ENCODE measurements around the gene GRK4. TPM values are rescaled to one million over a fixed set of nuclear protein-coding genes. Genes with fewer than 3 reads are reported as not detected.
"Not testable (repeated sequence)": the region's sequence is repeated elsewhere in the genome, so short reads cannot be mapped to it uniquely, and the experiment has no call there.

The GRK4 gene
- total RNA-seq, 1 experiment from 2014 or later: 2.9 TPM

DNA sequence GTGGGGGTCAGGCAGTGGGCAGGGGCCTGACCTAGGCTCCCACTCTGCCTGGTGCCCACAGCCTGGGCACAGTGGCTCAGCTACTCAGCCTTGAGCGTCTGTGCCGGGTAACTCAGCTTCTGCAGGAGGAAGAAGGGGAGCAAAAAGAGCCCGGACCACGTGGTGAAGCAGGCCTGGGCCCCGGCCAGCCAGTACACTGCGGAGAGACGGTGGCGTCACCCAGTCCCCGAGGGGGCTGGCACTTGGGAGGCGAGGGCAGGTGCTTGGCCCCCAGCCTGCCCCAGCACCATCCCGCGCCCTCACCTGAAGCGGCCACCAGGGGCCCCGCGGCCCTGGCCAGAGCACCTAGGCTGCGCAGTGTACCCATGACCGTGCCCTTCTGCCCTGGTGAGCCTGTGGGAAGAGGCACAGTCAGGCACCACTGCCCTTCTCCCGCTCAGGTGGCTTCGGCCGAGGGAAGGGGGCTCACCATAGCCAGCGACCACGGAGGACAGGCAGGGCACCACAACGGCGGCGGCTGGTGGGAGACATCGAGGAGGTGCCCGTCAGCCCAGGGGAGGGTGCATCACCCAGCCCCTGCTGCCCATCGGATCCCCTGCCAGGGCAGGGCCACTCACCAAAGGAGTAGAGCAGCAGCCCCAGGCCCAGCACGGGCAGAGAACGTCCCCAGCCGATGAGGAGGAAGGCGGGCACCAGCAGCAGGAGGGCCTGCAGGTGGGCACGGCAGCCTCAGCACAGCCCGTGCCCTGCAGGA is 32.4 kb upstream of the GRK4 start:
- DNase-seq (ENCODE audit: low read depth): no peak

DNA sequence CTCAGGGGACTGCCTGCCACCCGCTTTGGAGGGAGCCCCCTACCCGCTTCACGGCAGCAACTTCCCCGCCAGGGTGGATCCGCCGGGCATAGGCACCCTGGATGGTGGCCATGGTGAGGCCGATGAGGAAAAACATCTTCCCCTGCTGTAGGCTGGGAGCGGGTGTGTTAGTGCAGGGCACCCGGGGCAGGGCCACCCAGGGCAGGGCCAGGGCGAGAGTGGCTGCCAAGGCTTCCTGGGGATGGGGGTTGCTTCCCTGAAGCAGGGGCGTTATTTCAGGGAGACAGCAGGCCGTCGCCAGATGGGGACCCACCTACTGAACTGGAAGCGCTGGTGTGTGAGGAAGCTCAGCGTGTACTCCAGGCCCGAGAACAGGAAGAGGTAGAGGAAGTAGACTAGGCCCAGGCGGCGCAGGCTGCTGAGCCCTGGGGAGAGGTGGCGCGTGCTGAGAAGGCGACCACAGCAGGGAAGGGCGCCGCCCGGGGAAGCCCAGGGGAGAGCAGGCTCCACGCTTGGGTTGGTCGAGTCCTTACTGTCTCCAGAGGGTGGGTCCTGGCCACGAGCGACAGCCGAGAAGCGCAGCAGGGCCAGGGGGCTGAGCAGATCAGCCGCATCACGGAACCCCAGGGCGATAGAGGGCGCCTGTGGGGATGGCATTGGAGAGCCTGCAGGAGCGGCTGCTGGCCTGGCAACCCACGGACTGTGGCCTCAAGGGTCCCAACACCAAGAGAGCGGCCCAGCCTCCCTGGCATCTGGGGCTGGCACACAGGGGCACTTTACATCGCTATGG is 31.7 kb upstream of the GRK4 start:
- DNase-seq (ENCODE audit: low read depth): no peak

DNA sequence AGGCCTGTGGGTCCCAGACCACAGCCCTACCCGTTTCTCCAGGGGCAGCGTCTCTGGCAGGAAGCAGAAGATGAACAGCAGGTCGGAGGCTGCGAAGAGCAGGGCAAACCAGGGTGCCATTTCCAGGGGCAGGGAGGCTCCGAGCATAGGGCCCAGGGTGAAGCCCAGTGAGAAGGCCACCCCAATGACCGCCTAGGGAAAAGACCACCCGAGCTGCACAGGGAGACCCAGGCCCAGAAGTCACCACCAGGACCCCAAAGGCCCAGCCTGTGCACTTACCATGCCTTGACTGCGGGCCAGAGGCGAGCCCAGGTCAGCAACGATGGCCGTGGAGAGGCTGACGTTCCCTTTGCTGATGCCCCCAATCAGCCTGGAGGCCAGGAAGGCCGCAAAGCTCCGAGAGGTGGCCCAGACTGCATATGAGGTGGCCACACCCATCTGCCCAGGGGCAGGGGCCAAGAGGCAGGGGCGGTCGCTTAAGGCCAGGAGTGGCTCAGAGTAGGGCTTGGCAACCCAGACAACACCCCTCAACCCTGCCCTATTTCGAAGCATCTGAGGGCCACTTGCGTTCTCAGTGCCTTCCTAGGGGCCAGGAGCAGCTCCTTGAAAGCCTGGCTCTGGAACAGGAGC is 30.9 kb upstream of the GRK4 start:
- DNase-seq (ENCODE audit: low read depth): no peak

DNA sequence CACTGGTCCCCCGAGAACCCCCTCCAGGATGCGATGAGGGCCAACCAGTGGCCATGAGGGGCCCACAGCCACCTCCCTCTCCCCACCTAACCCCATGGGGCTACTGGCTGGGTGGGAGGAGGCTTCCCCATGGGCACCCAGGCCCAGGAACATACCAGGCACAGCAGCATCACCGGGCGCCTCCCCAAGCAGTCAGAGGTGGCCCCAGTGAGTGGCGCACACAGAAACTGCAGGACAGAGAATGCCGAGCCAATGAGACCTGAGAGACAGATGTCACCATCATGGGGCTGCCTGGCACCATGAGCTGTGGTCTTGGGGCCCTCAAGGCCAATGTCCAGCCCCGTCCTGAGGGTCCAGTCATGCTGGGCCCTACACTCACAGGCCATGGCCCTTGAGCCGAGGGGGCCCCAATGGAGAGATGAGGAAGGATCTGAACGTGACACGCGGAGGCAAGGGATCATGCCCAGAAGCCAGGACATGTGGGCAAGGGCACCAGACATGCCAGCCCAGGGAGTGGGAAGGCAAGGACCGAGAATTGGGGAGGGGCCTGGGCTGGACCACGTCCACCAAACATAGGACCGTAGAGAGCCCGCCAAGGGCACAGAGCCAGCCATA is 30.3 kb upstream of the GRK4 start:
- DNase-seq (ENCODE audit: low read depth): no peak

DNA sequence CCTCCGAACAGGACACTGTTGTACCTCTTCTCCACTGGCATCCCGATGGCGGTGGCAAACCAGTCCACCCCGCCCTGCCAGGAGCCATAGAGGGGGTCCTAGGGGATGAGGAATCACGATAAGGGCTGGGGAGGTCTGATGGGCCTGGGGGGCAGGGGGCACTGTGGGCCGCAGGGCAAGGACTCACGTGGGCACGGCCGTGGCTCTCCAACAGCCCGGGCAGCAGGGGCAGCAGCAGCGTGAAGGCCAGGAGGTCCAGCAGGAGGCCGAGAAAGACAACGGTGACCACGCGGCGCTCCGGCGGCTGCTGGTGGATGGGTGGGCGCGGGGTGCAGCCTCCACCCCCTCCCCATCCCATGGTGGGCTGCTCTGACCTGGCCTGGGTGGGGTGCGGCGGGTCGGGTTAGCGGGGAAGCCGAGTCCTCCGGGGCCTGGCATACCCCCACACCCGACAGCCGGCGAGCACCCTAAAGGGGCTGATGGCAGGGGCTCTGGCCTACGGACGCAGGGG is 29.8 kb upstream of the GRK4 start:
- DNase-seq (ENCODE audit: low read depth): no peak

DNA sequence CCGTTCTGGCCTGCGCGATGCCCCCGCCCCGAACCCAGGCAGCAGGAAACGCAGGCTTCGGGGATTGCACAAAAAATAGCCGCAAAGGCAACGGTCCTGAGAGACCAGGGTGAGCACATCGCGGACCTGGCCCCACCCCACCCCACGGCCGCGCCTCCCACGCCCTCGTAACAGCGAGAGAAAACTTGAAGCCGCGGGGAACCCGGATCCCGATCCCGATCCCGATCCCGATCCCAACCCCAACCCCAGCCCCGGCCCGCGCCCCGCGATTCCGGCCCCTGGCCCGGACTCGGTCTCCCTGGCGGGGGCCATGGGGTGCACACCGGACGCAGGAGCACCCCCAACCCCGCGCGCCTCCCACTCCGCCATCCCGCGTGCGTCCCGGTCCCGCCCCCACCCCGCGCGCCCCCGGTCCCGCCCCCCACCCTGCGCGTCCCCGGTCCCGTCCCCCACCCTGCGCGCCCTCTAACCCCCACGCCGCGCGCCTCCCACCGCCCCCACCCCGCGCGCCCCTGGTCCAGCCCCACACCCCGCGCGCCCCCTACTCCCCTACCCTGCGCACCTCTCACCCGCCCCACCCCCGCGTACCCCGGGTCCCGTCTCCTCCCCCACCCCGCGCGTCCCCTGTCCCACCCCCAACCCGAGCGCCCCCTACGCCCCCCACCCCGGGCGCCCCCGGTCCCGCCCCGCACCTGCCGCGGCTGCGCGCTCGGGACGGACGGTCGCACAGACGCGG is 29.1 kb upstream of the GRK4 start:
- DNase-seq (ENCODE audit: low read depth): peak; percentile 32

DNA sequence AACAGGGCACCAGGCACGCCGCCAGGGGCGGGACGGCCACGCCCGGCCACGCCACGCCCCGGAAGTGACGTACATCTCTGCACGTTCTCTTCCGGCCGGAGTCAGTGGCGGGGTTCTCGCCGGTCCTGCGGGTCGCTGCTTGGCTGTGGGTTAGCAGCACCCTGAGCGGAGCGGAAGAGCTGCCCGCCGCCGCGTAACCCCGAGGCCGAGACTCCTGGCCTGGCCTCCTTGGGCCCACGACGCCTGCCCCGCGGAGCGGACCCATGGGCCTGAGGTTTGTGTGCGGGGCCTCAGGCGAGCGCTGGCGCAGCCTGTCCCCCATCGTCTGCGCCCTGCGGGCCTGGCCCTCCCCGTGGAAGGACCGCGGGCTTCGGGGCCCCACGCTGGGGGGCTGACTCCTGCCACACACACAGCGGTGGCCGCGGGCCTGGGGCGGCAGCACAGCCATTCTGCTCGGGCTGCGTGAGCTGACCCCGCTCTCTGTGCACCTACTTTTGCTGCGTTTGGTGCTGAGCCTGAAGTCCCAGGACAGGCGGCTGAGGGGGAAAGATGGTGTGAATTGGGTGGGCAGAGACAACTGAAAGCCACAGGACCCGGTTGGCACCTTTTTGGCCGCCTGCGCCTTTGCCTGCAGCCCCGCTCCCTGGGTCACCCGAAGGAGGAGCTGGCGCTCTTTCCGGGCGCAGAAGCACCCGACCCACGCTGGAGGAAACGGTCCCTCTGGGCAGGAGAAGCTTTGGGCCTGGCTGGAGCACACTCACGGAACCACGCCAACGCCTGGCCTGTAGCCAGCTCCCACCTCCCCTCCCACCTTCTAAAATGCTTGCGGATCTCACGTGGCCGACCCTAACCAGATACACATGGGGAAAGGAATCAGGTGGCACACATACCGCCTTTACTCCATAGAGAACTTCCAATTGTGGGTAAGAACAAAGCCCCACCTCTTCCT is 28.3 kb upstream of the GRK4 start:
- DNase-seq (ENCODE audit: low read depth): peak; percentile 96

DNA sequence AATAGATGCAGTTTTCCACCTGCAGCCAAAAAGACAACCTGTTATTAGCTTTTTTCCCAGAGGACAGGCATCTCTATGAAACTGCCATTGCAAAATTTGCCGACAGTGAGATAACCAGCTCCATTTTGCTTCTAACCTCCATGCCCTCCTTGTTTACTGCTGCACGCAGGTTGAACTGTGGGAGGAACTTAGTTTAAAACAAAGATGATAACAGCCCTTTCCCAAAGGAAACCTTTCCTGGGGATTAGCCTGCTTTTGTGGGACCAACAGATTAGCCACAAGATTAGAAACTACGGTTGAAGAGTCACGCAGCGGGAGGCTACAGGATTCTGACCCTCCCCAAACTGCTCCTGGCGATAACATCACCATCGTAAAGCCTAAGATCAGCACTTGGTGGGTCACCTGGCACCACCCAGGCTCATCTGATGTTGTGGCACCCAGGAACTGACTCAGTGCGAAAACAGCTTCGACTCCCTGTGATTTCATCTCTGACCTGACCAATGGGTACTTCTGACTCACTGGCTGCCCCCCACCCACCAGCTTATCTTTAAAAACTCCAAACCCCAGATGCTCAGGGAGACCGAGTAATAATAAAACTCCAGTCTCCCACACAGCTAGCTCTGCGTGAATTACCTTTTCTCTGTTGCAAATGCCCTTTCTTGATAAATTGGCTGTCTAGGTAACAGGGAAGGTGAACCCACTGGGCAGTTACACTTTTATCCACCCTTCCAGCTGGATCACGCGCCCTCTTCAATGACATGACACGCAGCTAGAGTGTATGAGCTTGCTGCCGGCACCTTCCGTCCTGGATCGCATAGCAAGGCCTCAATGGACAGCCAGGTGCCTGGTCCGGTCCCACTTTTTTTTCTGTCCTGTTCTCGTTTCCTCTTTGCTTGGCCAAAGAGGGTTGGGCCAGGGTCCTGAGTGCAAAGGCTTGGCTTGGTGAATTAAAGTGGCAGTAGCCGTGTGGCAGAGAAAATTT is 27.3 kb upstream of the GRK4 start:
- DNase-seq (ENCODE audit: low read depth): peak; percentile 65

DNA sequence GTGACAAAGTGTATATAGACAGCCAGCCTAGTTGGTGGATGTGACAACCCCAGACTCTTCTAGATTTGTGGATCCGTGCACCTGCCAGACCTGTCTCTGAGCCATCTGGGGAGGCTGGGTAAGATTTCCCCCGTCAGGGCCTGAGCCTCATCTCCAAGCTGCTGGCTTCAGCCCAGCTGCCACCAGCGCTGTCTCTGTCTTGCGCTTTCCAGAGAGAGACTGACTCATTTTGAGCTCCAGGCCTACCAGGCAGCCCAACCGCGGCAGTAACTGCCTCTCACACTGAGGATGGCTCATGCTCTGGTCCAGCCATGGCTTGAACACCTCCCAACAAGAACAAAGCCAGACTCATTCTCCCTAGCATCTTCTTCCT is 26.6 kb upstream of the GRK4 start:
- peak; percentile 77 for DNase-seq (ENCODE audit: low read depth)

DNA sequence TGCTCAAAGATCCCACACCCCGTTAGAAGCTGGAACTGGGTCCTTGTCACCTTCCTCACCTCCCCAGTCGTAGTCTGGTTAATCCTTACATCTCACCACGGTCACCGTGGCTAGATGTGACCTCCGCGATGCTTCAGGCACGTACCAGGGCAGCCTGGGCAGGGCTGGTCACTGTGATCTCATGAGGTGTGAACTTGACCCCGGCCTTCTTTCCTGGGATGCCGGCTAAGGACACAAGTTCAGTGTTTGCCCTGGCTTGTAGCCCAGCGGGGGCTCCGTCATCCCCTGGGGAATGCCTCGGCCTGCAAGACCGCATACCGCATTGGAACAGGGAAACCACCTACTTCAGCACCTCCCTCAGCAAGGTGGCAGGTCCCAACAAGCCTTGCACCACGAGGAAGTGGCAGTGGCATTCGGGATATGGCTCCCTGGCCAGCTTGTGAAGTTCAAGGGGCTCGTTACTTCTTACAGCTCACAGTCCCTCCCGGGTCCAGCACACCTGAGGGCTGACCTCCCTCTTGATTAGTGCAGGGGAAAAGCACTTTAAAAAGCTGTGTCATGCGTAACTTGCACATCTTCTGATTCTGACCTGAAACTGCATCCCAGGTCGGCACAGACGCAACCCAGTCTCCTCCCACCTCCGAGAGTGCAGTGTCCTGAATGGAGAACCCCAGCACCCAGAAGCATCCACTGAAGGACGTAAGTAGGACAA is 26.1 kb upstream of the GRK4 start:
- peak; percentile 59 for DNase-seq (ENCODE audit: low read depth)

DNA sequence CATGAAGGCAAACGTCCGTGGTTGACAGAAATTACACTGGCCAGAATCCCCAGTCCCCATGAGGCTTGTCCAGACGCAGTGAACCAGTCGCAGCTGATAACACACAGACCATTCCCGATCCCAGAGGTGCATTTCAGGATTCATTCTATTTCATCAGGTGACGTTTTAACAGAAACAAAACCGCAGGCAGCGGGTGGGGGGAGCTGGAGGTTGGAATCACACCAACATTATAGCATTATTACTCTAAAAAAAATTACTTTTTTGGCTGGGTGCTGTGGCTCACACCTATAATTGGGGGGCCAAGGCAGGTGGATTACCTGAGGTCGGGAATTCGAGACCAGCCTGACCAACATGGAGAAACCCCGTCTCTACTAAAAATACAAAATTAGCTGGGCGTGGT is 25.4 kb upstream of the GRK4 start:
- no peak for DNase-seq (ENCODE audit: low read depth)

DNA sequence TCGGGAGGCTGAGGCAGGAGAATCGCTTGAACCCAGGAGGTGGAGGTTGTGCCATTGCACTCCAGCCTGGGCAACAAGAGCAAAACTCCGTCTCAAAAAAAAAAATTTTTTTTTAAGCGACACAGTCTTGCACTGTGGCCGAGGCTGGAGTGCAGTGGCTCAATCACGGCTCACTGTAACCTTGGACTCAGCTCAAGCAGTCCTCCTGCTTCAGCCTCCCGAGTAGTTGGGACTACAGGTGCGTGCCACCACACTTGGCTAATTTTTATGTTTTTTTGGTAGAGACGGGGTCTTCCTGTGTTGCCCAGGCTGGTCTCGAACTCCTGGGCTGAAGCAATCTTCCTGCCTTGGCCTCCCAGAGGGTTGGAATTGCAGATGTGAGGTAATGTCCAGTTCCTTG is 25.0 kb upstream of the GRK4 start:
- DNase-seq (ENCODE audit: low read depth): not testable (repeated sequence)

DNA sequence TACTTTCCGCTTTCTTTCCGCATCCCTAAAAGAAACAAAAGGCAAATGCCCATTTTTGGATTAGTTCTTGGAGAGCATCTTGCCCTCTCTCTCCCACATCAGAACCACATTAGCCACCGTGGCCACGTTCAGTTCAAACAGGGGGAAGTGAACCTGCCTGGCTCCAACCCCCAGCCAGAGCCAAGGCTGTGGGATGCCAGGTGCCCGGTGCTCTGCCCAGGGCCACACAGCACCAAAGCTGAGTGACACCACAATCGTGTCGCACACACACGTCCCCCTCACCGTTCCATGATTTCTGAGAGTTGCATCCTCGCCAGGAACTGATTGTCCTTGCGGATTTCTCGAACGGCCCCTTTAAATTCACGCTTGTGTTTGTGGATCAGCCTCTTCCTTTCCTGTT is 24.5 kb upstream of the GRK4 start:
- no peak for DNase-seq (ENCODE audit: low read depth)

DNA sequence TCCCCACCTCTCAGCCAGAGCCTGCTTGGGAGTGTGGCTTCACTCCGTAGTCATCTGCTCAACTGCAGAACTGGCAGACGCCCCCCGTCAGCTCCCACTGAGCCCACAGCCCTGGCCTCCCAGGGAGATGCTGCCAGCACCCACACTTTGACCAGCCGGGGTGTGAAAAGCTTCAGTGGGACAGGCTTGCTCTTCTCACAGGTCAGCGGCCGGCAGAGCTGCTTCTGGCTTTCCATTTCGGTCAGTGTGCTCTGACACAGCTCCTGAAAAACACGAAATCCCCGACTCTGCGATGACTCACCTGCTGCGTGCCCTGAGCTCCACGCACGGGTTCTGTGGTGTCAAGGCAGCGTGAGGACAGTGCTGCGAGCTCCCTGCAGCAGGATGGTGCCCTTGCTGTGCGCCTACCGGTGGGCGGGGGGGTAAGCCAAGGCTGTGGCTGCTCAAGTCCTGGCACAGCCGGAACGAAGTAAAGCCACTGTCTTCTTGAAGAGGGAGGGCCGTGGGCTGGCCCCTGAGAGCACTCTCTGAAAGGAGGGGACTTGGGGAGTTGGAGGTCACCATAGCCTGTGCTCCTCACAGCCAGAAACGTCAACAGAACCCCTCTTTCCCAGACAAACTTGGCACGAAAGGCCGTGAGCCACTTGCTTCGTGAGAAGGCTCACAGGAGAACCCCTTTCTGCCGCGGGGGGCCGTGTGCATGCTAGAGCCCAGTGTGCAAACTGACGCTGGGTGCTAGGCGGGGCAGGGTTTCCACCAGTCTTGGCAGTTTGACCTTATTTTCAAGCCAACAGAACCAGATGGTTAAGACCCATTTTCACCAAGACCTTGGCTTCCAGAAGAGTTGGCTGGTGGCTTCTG is 23.8 kb upstream of the GRK4 start:
- DNase-seq (ENCODE audit: low read depth): peak; percentile 3

DNA sequence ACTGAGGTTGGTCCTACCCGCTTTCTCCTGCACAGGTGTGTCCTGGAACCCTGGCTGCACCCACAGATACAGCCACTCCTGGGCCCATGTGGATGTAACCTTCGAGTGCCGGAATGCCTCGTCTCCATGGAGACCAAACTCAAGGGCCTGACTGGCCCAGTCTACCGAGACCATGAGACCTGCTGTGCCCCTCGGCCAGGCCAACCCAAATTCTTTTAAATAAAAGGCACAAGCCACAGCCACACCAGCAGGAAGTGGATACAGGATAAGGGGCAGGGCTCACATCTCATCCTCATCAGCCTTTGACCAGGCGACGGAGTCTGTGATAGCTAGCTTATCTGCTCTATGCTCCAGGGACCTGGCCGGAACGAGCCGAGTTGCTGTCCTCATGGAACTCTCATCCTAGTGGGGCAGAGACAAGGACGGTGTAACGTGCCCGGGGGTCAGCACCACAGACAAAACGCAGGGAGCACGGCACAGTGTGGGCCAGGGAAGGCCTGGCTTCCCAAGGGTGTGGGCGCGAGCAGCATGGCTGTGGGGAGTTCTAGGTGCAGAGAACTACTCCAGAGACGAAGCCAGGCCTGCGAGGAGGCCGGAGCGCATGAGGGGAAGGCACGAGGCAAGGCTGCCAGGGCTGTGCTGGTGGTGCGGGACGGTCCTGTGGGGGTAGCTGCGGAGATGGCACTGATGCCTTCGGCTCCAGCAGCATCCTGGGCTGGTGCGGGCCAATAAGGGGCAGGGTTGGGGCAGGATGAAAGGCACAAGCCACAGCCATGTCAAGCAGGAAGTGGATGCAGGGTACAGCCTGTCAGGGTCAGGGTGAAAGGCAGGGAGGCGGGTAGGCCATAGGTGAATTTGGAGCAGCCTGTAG is 22.9 kb upstream of the GRK4 start:
- DNase-seq (ENCODE audit: low read depth): peak; percentile 1
